Skeletal muscle tissue (tissue), 4 donors: ENCODE data around the gene PAQR4. TPM values are rescaled to one million over a fixed set of nuclear protein-coding genes. Genes with fewer than 3 reads are reported as not detected.

Experiments used
- H3K27ac ChIP-seq: one replicate; pipeline ENCODE4 v1.7.0; 2013; ENCODE audit warnings: mild to moderate bottlenecking, low read depth, low read length, inconsistent platforms
- H3K27me3 ChIP-seq, 3 donors: one replicate each; pipeline ENCODE4 v1.7.0; 2013; ENCODE audit warnings: low read length in 3 of 3; ENCODE audit not compliant: control insufficient read depth in 3 of 3, insufficient read depth in 3 of 3
- H3K36me3 ChIP-seq, 3 donors: one replicate each; pipeline ENCODE4 v1.7.0; 2013; ENCODE audit warnings: low read length in 3 of 3; ENCODE audit not compliant: control insufficient read depth in 3 of 3, insufficient read depth in 3 of 3
- H3K4me1 ChIP-seq, 3 donors: one replicate each; pipeline ENCODE4 v1.7.0; 2013; ENCODE audit warnings: low read length in 3 of 3, mild to moderate bottlenecking in 3 of 3; ENCODE audit not compliant: control insufficient read depth in 3 of 3, insufficient read depth in 3 of 3
- H3K4me3 ChIP-seq, 3 donors: one replicate each; pipeline ENCODE4 v1.7.0; 2013; ENCODE audit warnings: low read length in 3 of 3
- H3K9ac ChIP-seq, 3 donors: one replicate each; pipeline ENCODE4 v1.7.0; 2013; ENCODE audit warnings: low read length in 3 of 3, mild to moderate bottlenecking in 3 of 3, moderate library complexity in 2 of 3, low read depth in 1 of 3
- H3K9me3 ChIP-seq, 3 donors: one replicate each; pipeline ENCODE4 v1.7.0; 2013; ENCODE audit warnings: low read length in 3 of 3; ENCODE audit not compliant: control insufficient read depth in 3 of 3
- total RNA-seq: library from RNA; depleted of rRNA; stranded (reverse); fragments of >200 nt; gene quantifications from one replicate; pipeline ENCODE4 v1.2.3, GENCODE V29; 2014
- donor health status: Osteomylitis.

The PAQR4 gene
- total RNA-seq, 1 donor from 2014 or later, result 2.1 TPM

DNA sequence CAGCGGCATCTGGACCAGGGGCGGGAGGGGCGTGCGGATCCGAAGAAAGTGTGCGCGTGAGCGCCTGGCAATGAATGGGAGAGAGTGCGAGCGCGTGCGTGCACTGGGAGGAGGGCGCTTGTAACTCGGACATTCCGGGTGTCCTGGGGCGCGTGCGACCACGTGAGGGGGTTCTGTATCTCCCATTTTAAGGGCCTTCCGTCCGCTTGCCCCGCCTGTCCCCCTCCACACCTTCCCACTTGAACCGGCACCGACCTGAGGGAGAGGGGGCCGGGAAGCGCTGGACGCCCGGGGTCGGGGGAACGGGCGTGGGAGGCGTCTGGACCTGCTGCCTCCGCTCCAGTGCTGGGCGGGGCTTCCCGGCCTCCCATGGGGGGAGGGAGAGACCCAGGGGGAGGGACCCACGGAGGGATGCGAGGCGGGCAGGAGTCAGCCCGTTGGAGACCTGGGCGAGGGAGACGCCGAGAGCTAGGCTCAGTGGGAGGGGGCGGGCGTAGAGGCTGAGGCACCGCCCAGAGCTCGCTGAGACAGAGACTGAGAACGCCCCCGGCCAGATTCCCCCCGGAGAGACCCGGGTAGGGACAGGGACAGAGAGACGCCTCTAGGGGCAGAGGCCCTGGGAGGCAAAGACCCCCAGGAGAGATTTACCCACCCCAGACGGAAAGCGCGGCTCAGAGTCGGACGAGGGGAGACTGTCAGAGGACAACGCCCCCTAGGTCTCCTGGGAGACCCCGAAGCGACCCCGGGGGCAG, 5.2 kb upstream of the PAQR4 start, which contains the start of gene KREMEN2:
KREMEN2 (plus strand) TSS at position 553 of the 752 bp plus-strand sequence. CDS start 246 bp downstream, outside the sequence.
- no peak within 1 kb of the TSS for H3K27ac ChIP-seq

DNA sequence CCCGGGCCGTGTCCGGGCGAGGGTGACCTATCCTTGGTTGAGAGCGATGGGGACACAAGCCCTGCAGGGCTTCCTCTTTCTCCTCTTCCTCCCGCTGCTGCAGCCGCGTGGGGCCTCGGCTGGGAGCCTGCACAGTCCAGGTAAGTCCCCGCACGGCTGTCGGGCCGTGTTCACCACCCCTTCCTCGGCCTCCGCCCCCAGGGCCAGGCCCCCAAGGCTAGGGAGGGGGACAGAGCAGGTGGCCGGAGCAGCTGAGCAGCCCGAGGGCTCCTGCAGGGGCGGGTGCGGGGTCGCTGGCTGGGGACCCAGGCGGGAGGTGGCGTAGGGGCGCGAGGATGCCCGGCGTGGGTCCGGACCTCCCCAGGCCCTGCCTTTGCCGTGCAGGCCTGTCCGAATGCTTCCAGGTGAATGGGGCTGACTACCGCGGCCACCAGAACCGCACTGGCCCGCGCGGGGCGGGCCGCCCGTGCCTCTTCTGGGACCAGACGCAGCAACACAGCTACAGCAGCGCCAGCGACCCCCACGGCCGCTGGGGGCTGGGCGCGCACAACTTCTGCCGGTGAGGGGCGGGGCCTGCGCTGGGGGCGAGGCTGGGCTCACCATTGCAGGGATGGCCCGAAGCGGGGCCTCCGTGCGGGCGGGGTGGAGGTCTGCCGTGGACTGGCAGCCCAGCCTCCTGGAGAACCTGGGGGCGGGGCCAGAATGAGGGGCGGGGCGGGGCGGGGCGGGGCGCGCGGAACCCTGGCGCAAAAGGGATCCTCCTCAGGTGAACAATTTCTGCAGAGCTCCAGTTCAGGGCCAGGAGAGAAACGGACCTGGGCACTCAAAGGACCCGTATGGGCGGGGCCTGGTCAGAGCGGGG, 4.4 kb upstream of the PAQR4 start:
- no peak overlapping the region for H3K9ac ChIP-seq
- H3K27me3 ChIP-seq, result peaks cover 67 to 76% (median 69%) of the 10 kb centered on the region in 3 donors
- no peaks in the 10 kb centered on the region for H3K9me3 ChIP-seq
- no peaks in the 10 kb centered on the region for H3K36me3 ChIP-seq
- H3K4me3 ChIP-seq, result no peak overlapping the region
- peaks cover 21 to 25% (median 24%) of the 10 kb centered on the region in 3 donors for H3K4me1 ChIP-seq
- H3K27ac ChIP-seq, result no peak overlapping the region

More for the DNA sequence above, 5.2 kb upstream of the PAQR4 start, which contains the start of gene KREMEN2:
- Histone ChIP-seq H3K36me3 (no peaks in the 10 kb centered on the region), H3K4me1 (peaks cover 20 to 21% (median 21%) of the 10 kb centered on the region in 3 donors), H3K9ac (no peak within 1 kb of the TSS), H3K9me3 (no peaks in the 10 kb centered on the region), H3K4me3 (peak within 1 kb of the TSS in 2 of 3 donors; percentile 29 to 32), H3K27me3 (peaks cover 66 to 81% (median 77%) of the 10 kb centered on the region in 3 donors)

DNA sequence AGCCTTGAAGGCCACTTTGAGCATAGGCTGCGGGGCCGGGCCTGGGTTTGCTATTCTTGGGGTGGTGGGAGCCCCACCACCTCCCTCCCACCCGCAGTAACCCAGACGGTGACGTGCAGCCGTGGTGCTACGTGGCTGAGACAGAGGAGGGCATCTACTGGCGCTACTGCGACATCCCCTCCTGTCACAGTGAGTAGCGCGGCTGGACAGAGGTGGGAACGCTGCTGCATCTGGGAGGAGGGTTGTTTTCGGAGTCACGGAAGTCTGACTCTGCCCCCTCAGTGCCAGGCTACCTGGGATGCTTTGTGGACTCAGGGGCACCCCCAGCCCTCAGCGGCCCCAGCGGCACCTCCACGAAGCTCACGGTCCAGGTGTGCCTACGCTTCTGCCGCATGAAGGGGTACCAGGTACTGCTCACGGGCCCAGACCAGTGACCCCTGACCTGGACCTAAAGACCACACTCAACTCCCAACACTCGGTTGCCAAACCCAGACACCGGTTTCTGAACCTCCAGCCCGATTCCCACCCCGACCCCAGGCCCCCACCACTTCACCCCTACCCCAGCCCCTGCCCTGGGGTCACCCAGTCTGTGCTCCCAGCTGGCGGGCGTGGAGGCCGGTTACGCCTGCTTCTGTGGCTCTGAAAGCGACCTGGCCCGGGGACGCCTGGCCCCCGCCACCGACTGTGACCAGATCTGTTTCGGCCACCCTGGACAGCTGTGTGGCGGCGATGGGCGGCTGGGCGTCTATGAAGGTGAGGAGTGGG, 2.9 kb upstream of the PAQR4 start:
- H3K27ac ChIP-seq, result no peak overlapping the region
- no peaks in the 10 kb centered on the region for H3K36me3 ChIP-seq
- peaks cover 63 to 68% (median 64%) of the 10 kb centered on the region in 3 donors for H3K27me3 ChIP-seq
- no peak overlapping the region for H3K9ac ChIP-seq
- H3K4me1 ChIP-seq, result peaks cover 27 to 39% (median 37%) of the 10 kb centered on the region in 3 donors
- H3K4me3 ChIP-seq, result no peak overlapping the region
- no peaks in the 10 kb centered on the region for H3K9me3 ChIP-seq

DNA sequence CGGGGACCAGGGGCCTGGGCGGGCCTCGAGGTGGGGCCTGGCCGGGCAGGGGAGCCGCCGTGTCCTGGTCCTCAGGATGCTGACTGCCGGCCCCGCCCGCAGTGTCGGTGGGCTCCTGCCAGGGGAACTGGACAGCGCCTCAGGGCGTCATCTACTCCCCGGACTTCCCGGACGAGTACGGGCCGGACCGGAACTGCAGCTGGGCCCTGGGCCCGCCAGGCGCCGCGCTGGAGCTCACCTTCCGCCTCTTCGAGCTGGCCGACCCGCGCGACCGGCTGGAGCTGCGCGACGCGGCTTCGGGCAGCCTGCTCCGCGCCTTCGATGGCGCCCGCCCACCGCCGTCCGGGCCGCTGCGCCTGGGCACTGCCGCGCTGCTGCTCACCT, 2.3 kb upstream of the PAQR4 start:
- Histone ChIP-seq H3K4me3 (peak overlapping the region in 1 of 3 donors; percentile 2), H3K9me3 (no peaks in the 10 kb centered on the region), H3K27me3 (peaks cover 60 to 64% (median 60%) of the 10 kb centered on the region in 3 donors), H3K4me1 (peaks cover 27 to 45% (median 38%) of the 10 kb centered on the region in 3 donors), H3K36me3 (peaks cover 0 to 2% (median 0%) of the 10 kb centered on the region in 3 donors), H3K27ac (no peak overlapping the region), H3K9ac (no peak overlapping the region)

DNA sequence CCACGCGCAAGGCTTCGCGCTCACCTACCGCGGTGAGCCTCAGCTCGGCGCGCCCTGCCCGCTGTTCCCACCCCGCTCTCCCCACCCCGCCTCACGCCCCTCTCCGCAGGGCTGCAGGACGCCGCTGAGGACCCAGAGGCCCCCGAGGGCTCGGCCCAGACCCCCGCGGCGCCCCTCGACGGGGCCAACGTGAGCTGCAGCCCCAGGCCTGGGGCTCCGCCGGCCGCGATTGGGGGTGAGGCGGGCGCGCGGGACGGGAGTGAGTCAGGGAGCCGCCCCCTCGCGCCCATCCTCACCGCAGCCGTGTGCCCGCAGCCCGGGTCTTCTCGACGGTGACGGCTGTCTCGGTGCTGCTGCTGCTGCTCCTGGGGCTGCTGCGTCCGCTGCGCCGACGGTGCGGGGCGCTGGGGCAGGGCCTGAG, 1.9 kb upstream of the PAQR4 start:
- Histone ChIP-seq H3K4me3 (no peak overlapping the region), H3K9me3 (no peaks in the 10 kb centered on the region), H3K36me3 (peaks cover 0 to 4% (median 4%) of the 10 kb centered on the region in 3 donors), H3K9ac (no peak overlapping the region), H3K27ac (no peak overlapping the region), H3K27me3 (peaks cover 55 to 60% (median 56%) of the 10 kb centered on the region in 3 donors), H3K4me1 (peaks cover 27 to 46% (median 42%) of the 10 kb centered on the region in 3 donors)

DNA sequence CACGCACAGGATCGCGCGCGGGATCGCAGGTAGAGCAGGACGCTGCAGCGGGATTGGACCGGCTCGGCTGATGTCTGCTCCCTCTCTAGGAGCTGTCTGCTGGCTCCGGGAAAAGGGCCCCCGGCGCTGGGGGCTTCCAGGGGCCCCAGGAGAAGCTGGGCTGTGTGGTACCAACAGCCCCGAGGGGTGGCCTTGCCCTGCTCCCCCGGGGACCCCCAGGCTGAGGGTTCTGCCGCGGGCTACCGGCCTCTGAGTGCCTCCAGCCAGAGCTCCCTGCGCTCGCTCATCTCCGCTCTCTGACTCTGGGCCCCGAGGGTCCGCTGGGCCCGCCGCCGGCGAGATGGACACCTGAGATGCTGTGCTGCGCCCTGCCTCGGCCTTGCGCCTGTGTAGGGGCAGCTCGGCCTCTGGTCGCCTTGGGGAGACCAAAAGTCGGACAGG, 1.4 kb upstream of the PAQR4 start:
- H3K4me1 ChIP-seq, result peaks cover 27 to 46% (median 43%) of the 10 kb centered on the region in 3 donors

DNA sequence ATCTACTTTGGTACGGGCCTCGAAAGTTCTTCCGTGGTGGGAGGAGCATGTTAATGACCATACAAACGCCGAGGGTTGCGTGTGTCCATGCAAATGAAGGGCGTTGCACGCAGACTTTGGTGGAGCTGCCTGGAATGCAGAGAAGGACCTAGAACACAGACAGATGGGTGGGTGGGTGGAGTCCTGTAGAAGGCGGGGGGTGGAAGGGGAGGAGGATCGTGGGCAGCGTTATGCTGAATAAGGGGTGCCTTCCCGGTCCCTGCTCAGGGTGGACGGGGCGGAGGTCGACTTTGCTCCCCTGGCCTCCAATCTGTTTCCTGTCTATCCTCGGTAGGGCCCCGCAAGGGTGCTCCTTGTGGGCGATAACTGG, 795 bp upstream of the PAQR4 start:
- peak overlapping the region in 1 of 3 donors; percentile 8 for H3K9ac ChIP-seq
- H3K9me3 ChIP-seq, result no peaks in the 10 kb centered on the region
- H3K27ac ChIP-seq, result no peak overlapping the region
- H3K36me3 ChIP-seq, result peaks cover 0 to 7% (median 4%) of the 10 kb centered on the region in 3 donors
- peak overlapping the region in 2 of 3 donors; percentile 80 to 81 for H3K4me3 ChIP-seq
- H3K27me3 ChIP-seq, result peaks cover 47 to 49% (median 48%) of the 10 kb centered on the region in 3 donors
- H3K4me1 ChIP-seq, result peaks cover 33 to 46% (median 43%) of the 10 kb centered on the region in 3 donors

More for the DNA sequence above, 1.4 kb upstream of the PAQR4 start:
- no peak overlapping the region for H3K4me3 ChIP-seq
- no peaks in the 10 kb centered on the region for H3K9me3 ChIP-seq
- no peak overlapping the region for H3K27ac ChIP-seq
- H3K36me3 ChIP-seq, result peaks cover 0 to 7% (median 4%) of the 10 kb centered on the region in 3 donors
- no peak overlapping the region for H3K9ac ChIP-seq
- H3K27me3 ChIP-seq, result peaks cover 50 to 54% (median 51%) of the 10 kb centered on the region in 3 donors

DNA sequence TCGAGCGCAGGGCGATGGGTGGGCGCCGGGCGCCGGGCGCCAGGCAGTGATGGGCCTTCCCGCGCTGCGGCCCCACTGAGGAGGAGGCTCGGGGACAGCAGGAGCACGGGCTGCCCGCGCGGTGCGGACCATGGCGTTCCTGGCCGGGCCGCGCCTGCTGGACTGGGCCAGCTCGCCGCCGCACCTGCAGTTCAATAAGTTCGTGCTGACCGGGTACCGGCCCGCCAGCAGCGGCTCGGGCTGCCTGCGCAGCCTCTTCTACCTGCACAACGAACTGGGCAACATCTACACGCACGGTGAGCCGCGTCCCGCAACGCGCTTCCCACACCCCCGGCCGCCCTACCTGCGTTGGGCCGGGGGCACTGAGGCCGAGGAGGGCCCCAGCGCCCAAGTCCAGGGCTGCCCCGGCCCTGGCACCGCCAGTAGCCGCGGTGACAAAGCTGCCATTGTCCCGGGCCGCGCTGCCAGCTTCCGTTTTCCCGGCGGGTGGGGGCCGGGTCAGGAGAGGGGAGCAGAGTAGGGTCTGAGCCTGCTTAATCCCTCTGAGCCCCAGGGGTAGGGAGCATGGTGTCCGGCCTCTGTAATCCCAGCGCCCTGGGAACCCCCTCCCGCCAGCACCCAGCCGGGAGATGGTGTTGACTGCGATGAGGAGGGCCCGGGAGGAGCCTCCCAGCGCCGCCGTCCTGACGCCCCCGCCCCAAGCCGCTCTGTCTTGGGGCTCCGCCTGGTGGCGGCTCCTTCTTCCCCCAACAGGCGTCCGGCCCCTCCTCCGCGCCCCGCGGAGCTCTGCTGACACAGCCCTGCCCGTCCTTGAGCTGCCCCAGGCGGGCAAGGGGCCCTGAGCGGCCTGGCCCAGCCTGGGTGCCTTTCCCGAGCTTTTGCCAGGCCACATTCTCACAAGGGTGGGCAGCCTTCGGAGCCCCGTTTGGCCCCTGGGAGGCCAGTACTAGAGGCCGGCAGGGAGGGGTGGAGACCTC, 685 bp downstream of the PAQR4 start:
- H3K4me1 ChIP-seq, result peaks cover 26 to 42% (median 37%) of the 10 kb centered on the region in 3 donors

More for the DNA sequence above, 685 bp downstream of the PAQR4 start:
- H3K9me3 ChIP-seq, result no peaks in the 10 kb centered on the region
- peak overlapping the region; percentile 33 to 84 (median 70) for H3K9ac ChIP-seq
- H3K27ac ChIP-seq, result peak overlapping the region; percentile 56
- peaks cover 0 to 7% (median 4%) of the 10 kb centered on the region in 3 donors for H3K36me3 ChIP-seq
- peaks cover 33 to 34% (median 34%) of the 10 kb centered on the region in 3 donors for H3K27me3 ChIP-seq
- H3K4me3 ChIP-seq, result peak overlapping the region; percentile 62 to 81 (median 80)
